Stimulated activated CD8-positive, alpha-beta memory T cell treated with anti-CD3 and anti-CD28 coated beads, Interleukin-7, amount 100 ng/mL, for 1 hour (primary cell): ENCODE measurements around the gene NPIPA7.
"Not testable (repeated sequence)": the region's sequence is repeated elsewhere in the genome, so short reads cannot be mapped to it uniquely, and the experiment has no call there.

ENCODE experiments used
- DNase-seq, 2 donors: peaks; one replicate each; pipeline ENCODE4 v3.0.0-alpha.2; 2020; ENCODE audit warnings: low read depth in 2 of 2

The NPIPA7 gene

DNA sequence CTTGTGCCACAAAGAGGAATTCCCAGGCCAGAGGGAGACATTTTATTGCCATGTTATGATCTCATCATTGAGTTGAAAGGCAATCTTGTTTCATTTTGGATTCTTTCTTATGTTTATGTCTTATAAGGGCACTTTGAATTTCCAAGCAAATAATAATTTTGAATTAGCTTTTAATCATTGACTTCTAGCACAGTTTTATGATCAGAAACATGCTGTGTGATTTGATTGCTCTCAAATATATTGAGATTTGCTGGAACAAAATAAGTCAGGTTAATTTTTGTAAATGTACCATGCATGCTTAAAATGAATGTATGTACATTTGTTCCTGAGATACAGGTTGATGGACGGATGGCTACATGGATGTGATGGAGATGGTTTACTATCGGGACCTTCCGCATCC is at the start of gene NPIPA7:
Gene NPIPA7 (plus strand): TSS at position 301 of the 400 bp plus-strand sequence. CDS start 105 bp downstream, outside the sequence.
- DNase-seq, result not testable (repeated sequence)

DNA sequence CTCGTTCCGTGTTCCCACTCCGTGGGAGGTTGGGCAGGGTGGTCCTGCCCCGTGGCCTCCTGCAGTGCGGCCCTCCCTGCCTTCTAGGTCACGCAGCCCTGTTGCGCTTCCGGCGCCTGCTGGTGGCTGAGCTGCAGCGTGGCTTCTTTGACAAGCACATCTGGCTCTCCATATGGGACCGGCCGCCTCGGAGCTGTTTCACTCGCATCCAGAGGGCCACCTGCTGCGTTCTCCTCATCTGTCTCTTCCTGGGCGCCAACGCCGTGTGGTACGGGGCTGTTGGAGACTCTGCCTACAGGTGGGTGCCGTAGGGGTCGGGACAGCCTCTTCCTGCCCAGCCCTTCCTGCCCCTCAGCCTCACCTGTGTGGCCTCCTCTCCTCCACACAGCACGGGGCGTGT is 47.5 kb upstream of the NPIPA7 start:
- not testable (repeated sequence) for DNase-seq

DNA sequence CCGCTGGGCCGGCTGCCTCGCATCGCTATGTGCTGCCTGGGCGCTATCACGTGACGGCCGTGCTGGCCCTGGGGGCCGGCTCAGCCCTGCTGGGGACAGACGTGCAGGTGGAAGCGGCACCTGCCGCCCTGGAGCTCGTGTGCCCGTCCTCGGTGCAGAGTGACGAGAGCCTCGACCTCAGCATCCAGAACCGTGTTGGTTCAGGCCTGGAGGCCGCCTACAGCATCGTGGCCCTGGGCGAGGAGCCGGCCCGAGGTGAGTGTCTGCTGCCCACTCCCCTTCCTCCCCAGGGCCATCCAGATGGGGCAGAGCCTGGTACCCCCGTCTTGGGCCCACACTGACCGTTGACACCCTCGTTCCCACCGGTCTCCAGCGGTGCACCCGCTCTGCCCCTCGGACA is 21.4 kb upstream of the NPIPA7 start:
- not testable (repeated sequence) for DNase-seq

DNA sequence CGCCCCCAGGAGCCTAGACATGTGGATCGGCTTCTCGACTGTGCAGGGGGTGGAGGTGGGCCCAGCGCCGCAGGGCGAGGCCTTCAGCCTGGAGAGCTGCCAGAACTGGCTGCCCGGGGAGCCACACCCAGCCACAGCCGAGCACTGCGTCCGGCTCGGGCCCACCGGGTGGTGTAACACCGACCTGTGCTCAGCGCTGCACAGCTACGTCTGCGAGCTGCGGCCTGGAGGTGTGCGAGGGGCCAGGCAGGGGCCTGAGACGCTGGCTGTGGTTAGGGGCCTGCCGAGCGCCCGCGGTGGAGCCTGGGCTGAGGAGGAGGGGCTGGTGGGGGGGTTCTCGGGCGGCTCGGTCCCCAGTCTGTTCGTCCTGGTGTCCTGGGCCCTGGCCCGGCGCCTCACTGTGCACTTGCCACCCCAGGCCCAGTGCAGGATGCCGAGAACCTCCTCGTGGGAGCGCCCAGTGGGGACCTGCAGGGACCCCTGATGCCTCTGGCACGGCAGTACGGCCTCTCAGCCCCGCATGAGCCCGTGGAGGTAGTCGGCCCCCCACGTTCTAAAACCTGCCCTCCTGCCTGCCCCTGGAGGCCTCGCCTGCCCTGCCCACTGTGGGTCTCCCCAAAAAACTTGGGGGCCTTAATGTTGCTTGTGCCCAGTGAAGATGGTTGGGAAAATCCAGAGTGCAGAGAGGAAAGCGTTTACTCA is 20.2 kb upstream of the NPIPA7 start:
- not testable (repeated sequence) for DNase-seq

DNA sequence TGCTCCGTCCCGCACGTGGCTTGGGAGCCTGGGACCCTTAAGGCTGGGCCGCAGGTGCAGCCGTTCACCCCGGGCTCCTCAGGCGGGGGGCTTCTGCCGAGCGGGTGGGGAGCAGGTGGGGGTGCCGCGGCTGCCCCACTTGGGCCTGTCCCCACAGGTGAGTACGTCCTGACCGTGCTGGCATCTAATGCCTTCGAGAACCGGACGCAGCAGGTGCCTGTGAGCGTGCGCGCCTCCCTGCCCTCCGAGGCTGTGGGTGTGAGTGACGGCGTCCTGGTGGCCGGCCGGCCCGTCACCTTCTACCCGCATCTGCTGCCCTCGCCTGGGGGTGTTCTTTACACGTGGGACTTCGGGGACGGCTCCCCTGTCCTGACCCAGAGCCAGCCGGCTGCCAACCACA is 15.3 kb upstream of the NPIPA7 start:
- DNase-seq, result not testable (repeated sequence)

DNA sequence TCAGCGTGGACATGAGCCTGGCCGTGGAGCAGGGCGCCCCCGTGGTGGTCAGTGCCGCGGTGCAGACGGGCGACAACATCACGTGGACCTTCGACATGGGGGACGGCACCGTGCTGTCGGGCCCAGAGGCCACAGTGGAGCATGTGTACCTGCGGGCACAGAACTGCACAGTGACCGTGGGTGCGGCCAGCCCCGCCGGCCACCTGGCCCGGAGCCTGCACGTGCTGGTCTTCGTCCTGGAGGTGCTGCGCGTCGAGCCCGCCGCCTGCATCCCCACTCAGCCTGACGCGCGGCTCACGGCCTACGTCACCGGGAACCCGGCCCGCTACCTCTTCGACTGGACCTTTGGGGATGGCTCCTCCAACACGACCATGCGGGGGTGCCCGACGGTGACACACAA is 14.8 kb upstream of the NPIPA7 start:
- not testable (repeated sequence) for DNase-seq

DNA sequence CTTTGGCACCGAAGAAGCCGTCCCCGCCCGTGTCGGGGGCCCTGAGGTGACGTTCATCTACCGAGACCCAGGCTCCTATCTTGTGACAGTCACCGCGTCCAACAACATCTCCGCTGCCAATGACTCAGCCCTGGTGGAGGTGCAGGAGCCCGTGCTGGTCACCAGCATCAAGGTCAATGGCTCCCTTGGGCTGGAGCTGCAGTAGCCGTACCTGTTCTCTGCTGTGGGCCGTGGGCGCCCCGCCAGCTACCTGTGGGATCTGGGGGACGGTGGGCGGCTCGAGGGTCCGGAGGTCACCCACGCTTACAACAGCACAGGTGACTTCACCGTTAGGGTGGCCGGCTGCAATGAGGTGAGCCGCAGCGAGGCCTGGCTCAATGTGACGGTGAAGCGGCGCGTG is 14.2 kb upstream of the NPIPA7 start:
- DNase-seq, result not testable (repeated sequence)

DNA sequence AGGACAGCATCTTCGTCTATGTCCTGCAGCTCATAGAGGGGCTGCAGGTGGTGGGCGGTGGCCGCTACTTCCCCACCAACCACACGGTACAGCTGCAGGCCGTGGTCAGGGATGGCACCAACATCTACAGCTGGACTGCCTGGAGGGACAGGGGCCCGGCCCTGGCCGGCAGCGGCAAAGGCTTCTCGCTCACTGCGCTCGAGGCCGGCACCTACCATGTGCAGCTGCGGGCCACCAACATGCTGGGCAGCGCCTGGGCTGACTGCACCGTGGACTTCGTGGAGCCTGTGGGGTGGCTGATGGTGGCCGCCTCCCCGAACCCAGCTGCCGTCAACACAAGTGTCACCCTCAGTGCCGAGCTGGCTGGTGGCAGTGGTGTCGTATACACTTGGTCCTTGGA is 13.6 kb upstream of the NPIPA7 start:
- not testable (repeated sequence) for DNase-seq

DNA sequence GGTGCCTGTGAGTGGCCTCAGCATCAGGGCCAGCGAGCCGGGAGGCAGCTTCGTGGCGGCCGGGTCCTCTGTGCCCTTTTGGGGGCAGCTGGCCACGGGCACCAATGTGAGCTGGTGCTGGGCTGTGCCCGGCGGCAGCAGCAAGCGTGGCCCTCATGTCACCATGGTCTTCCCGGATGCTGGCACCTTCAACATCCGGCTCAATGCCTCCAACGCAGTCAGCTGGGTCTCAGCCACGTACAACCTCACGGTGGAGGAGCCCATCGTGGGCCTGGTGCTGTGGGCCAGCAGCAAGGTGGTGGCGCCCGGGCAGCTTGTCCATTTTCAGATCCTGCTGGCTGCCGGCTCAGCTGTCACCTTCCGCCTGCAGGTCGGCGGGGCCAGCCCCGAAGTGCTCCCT is 13.1 kb upstream of the NPIPA7 start:
- not testable (repeated sequence) for DNase-seq

DNA sequence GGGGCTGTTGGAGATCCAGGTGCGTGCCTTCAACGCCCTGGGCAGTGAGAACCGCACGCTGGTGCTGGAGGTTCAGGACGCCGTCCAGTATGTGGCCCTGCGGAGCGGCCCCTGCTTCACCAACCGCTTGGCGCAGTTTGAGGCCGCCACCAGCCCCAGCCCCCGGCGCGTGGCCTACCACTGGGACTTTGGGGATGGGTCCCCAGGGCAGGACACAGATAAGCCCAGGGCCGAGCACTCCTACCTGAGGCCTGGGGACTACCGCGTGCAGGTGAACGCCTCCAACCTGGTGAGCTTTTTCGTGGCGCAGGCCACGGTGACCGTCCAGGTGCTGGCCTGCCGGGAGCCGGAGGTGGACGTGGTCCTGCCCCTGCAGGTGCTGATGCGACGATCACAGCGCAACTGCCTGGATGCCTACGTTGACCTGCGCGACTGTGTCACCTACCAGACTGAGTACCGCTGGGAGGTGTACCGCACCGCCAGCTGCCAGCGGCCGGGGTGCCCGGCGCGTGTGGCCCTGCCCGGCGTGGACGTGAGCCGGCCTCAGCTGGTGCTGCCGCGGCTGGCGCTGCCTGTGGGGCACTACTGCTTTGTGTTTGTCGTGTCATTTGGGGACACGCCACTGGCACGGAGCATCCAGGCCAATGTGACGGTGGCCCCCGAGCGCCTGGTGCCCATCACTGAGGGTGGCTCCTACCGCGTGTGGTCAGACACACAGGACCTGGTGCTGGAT is 12.2 kb upstream of the NPIPA7 start:
- DNase-seq, result not testable (repeated sequence)

DNA sequence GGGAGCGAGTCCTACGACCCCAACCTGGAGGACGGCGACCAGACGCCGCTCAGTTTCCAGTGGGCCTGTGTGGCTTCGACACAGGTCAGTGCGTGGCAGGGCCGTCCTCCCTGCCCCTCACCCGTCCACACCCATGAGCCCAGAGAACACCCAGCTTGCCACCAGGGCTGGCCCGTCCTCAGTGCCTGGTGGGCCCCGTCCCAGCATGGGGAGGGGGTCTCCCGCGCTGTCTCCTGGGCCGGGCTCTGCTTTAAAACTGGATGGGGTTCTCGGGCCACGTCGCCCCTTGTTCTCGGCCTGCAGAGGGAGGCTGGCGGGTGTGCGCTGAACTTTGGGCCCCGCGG is 11.7 kb upstream of the NPIPA7 start:
- DNase-seq, result not testable (repeated sequence)

DNA sequence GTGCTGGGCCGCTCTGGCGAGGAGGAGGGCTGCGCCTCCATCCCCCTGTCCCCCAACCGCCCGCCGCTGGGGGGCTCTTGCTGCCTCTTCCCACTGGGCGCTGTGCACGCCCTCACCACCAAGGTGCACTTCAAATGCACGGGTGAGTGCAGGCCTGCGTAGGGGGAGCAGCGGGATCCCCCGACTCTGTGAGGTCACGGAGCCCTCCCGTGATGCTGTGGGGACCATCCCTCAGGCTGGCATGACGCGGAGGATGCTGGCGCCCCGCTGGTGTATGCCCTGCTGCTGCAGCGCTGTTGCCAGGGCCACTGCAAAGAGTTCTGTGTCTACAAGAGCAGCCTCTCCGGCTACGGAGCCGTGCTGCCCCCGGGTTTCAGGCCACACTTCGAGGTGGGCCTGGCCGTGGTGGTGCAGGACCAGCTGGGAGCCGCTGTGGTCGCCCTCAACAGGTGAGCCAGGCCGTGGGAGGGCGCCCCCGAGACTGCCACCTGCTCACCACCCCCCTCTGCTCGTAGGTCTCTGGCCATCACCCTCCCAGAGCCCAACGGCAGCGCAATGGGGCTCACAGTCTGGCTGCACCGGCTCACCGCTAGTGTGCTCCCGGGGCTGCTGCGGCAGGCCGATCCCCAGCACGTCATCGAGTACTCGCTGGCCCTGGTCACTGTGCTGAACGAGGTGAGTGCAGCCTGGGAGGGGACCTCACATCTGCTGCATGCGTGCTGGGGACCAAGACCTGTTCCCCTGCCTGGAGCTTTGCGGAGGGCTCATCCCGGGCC is 9.7 kb upstream of the NPIPA7 start:
- not testable (repeated sequence) for DNase-seq

DNA sequence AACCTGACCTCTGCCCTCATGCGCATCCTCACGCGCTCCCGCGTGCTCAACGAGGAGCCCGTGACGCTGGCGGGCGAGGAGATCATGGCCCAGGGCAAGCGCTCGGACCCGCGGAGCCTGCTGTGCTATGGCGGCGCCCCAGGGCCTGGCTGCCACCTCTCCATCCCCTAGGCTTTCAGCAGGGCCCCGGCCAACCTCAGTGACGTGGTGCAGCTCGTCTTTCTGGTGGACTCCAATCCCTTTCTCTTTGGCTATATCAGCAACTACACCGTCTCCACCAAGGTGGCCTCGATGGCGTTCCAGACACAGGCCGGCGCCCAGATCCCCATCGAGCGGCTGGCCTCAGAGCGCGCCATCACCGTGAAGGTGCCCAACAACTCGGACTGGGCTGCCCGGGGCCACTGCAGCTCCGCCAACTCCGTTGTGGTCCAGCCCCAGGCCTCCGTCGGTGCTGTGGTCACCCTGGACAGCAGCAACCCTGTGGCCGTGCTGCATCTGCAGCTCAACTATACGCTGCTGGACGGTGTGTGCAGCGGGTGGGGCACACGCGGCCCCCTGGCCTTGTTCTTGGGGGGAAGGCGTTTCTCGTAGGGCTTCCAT is 7.7 kb upstream of the NPIPA7 start:
- not testable (repeated sequence) for DNase-seq

DNA sequence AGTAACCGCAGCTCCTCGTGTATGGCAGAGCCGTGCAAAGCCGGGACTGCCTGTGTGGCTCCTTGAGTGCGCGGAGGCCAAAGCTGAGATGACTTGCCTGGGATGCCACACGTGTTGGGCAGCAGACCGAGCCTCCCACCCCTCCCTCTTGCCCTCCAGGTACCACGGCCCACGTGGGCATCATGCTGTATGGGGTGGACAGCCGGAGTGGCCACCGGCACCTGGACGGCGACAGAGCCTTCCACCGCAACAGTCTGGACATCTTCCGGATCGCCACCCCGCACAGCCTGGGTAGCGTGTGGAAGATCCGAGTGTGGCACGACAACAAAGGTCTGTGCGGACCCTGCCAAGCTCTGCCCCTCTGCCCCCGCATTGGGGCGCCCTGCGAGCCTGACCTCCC is 4.7 kb upstream of the NPIPA7 start:
- DNase-seq, result not testable (repeated sequence)

DNA sequence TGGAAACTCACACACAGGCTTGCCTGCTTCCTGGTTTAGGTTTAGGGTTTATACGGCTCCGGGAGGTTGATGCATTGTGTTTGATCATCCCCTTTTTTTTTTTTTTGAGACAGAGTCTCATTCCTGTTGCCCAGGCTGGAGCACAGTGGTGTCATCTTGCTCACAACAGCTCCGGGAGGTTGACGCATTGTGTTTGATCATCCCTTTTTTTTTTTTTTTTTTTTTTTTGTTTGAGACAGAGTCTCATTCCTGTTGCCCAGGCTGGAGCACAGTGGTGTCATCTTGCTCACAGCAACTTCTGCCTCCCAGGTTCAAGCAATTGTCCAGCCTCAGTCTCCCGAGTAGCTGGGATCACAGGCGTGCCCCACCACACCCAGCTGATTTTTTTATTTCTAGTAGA is 20.7 kb downstream of the NPIPA7 start:
- DNase-seq, result not testable (repeated sequence)

DNA sequence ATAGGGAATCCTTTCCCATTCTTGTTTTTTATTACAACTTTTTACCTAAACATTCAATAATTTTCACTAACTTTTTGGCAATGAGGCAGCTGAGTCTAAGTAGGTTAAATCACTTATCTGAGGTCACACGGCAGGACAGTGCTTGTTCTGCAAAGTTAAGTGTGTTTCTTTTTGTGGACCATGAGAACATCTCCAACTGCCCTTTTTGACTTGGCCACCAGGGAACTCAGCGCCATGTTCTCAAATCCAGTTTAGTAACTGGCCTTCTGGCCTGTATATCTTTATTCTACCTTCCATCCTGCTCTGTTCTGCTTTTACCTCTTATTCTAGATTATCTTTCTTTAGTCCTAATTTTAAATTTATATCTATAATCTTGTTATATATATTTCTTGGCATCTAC is 23.4 kb downstream of the NPIPA7 start:
- DNase-seq, result not testable (repeated sequence)

DNA sequence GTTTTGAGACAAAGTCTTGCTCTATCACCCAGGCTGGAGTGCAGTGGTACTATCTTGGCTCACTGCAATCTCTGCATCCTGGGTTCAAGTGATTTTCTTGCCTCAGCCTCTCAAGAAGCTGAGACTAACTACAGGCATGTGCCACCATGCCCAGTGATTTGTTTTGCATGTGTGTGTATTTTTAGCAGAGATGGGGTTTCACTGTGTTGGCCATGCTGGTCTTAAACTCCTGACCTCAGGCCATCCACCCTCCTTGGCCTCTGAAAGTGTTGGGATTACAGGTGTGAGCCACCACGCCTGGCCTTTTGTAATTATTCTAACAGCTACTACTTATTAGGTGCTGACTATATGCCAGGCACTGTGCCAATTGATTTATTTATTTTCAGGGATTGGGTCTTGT is 25.3 kb downstream of the NPIPA7 start:
- not testable (repeated sequence) for DNase-seq

DNA sequence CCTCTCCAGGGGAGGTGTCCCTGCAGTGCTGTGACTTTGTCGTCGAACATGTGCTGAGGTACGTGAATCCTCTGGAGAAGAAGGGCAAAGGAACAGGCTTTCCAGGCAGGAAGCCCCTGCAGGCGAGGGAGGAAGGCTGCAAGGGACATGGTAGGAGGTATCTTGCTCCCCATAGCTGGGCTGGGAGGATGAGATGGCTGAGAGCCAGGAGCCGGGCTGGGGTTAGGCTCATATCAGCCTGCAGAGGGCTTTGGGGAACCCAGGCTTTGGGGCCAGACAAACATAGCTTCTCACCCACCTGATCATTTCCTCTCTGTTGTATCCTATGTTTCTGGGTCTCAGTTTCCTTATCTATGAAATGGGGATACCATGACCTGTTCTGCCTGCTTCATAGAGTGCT is 26.5 kb downstream of the NPIPA7 start:
- not testable (repeated sequence) for DNase-seq

DNA sequence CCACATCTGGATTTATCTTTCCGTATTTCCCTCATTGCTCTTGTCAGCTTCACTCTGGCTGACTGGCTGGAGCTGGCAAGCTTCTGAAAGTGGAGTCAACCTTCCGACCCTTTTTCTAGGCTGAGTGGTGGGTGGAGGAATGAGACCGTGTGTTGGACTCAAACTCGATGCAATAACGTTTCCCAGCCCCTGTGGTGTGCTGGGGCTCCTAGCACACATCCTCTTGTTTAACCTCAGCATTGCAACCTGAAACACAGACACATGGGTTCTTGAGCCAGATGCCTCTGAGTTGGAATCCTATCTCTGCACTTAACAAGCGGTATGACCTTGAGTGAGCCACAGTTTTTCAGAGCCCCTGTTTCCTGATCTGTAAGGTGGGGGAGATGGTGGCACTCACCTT is 29.5 kb downstream of the NPIPA7 start:
- not testable (repeated sequence) for DNase-seq

DNA sequence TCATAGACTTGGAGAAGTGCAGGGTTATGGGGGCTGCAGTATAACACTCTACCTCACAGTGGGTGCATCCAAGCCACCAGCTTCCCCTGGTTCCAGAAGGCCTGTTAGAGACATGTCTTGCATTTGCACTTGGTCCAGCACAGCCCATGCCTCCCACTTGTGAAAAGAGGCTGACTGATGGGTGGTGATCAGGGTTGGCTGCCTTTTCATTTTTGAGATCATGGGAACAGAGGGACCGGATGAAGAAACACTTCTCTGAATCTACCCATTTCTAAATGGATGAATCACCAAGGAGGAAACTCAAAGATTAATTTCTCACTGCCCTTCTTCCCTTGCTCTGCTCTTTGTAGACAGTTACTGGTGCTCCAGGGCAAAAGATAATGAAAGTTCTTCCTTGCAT is 34.8 kb downstream of the NPIPA7 start:
- not testable (repeated sequence) for DNase-seq

DNA sequence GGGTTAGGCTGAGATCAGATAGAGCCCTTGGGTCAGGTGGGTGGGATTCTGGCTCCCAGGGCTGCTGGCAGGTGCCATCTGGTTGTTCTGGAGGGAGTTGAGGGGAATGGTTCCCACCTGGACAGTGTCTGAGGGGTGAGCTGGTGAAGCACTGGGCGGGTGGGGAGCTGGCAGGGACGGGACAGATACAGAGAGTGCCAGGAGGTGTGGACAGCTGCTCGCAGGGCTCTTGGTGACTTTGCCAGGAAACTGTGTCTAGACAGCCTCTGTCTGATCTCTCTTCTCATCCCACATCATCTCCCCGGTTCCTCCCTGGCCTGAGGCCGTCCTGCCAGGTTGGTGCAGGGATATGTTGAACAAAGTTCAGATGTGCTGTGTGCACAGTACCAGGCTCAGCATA is 38.1 kb downstream of the NPIPA7 start:
- not testable (repeated sequence) for DNase-seq
